Measurements from ENCODE around the gene SFPQ.

- TF ChIP-seq EP300 (IDR thresholded peaks at IDR 0.05; ENCODE audit: borderline replicate concordance) (no peak), ZBTB7A (IDR thresholded peaks at IDR 0.05; ENCODE audit: low read depth) (no peak), TEAD4 (IDR thresholded peaks at IDR 0.05) (no peak), MAX (IDR thresholded peaks at IDR 0.05) (no peak), EGR1 (IDR thresholded peaks at IDR 0.05) (no peak)
Observed at GRCh38 chr1:35185200-35185599, 7.7 kb downstream of the SFPQ start.

Measured in Ishikawa (cell line).